Subcutaneous adipose tissue (tissue), 4 donors: ENCODE data around the gene ACSM4. TPM values are rescaled to one million over a fixed set of nuclear protein-coding genes. Genes with fewer than 3 reads are reported as not detected.

Experiments
- CTCF ChIP-seq: fragments of 450-650 bp; IDR thresholded peaks from one replicate; pipeline ENCODE4 v1.5.1; 2016; ENCODE audit warnings: low read depth, mild to moderate bottlenecking, control low read depth, antibody characterized with exemption, moderate library complexity
- total RNA-seq, 4 donors: library from RNA; depleted of rRNA; stranded (reverse); fragments of >200 nt; gene quantifications; one replicate each; pipeline ENCODE4 v1.1.0, GENCODE V29; 2016

Gene ACSM4
- total RNA-seq, 4 donors from 2014 or later: not detected

- TF ChIP-seq CTCF: no peak
These were observed 14.1 kb upstream of the ACSM4 start for GRCh38 chr12:7289743-7290142.

GRCh38 chr12:7292300-7292699 is 11.6 kb upstream of the ACSM4 start:
- no peak for TF ChIP-seq CTCF

GRCh38 chr12:7293670-7294069 is 10.2 kb upstream of the ACSM4 start:
- TF ChIP-seq CTCF: no peak

- no peak for TF ChIP-seq CTCF
These were observed 8.3 kb upstream of the ACSM4 start for GRCh38 chr12:7295529-7295928.

- no peak for TF ChIP-seq CTCF
These were observed 6.0 kb upstream of the ACSM4 start for GRCh38 chr12:7297865-7298264.

- no peak for TF ChIP-seq CTCF
These were observed 1.4 kb upstream of the ACSM4 start for GRCh38 chr12:7302266-7302986.

- TF ChIP-seq CTCF: no peak
These were observed 642 bp upstream of the ACSM4 start for GRCh38 chr12:7303230-7303629.
